GM12878 (cell line): Measurements from ENCODE around the gene CETP. TPM values are rescaled to one million over a fixed set of nuclear protein-coding genes. Genes with fewer than 3 reads are reported as not detected.
A peak's percentile ranks its signal among the peaks of the same experiment; 100 is the strongest.

Experiments
- ATAC-seq: fragments of 200-7000 bp; cut with Tn5 transposase; 3 replicates; pipeline ENCODE4 v1.9.1; 2020; ENCODE audit warnings: mild to moderate bottlenecking, moderate library complexity
- BruUV-seq: library from RNA; stranded (reverse); fragments of 400-500 nt; replicated peaks from 2 replicates; lab custom pipeline; 2021; lab: Mats Ljungman, UMichigan
- CTCF ChIA-PET: fragments of 300-600 bp; sonication (Branson Sonifier 250); formaldehyde crosslinking; extraction: SDS; loops from one replicate; lab custom pipeline; 2021; ENCODE audit warnings: inconsistent platforms; lab: Yijun Ruan, JAX
- POLR2A ChIA-PET: fragments of 350-600 bp; formaldehyde crosslinking; extraction: SDS; loops from one replicate; lab custom pipeline; 2021; ENCODE audit warnings: inconsistent platforms; lab: Charles Lee
- RAD21 ChIA-PET: fragments of 300-600 bp; sonication (Branson Sonifier 250); formaldehyde crosslinking; loops from one replicate; lab custom pipeline; 2023; ENCODE audit warnings: antibody characterized with exemption; ENCODE audit not compliant: unreplicated experiment; lab: Charles Lee
- SMC1A ChIA-PET: fragments of 300-600 bp; sonication (Branson Sonifier 250); formaldehyde crosslinking; loops from one replicate; lab custom pipeline; 2023; ENCODE audit not compliant: unreplicated experiment, uncharacterized antibody; lab: Charles Lee
- DNase-seq: peaks from one replicate; pipeline ENCODE4 v3.0.0-alpha.2; 2011; ENCODE audit warnings: low read depth, low spot score
- FAIRE-seq: peaks from 3 replicates; lab custom pipeline; 2011; peaks lifted over from hg19 to GRCh38; lab: Jason Lieb, UNC
- H2AFZ ChIP-seq: 2 replicates; pipeline ENCODE4 v1.6.0; 2011; ENCODE audit warnings: low read depth, low read length, control low read depth; ENCODE audit not compliant: control insufficient read depth
- H3K27ac ChIP-seq: 2 replicates; pipeline ENCODE4 v1.5.1; 2011; ENCODE audit warnings: control low read depth; ENCODE audit not compliant: control insufficient read depth, insufficient read depth
- H3K27me3 ChIP-seq, 2 experiments: replicated peaks in 1 of 2; 2 replicates each; pipeline versions ENCODE4 v1.6.0 to v1.6.1; 2011; ENCODE audit warnings: low read length in 1 of 2; ENCODE audit not compliant: control insufficient read depth in 2 of 2, insufficient read depth in 2 of 2
- H3K36me3 ChIP-seq, 2 experiments: 2 replicates each; pipeline ENCODE4 v1.5.1; 2011; ENCODE audit warnings: low read length in 1 of 2; ENCODE audit not compliant: control insufficient read depth in 2 of 2, insufficient read depth in 2 of 2
- H3K4me1 ChIP-seq: 2 replicates; pipeline ENCODE4 v1.6.1; 2011; ENCODE audit warnings: mild to moderate bottlenecking, low read length, moderate library complexity, mixed read lengths; ENCODE audit not compliant: control insufficient read depth, insufficient read depth
- H3K4me2 ChIP-seq: 2 replicates; pipeline ENCODE4 v1.6.0; 2011; ENCODE audit warnings: control low read depth; ENCODE audit not compliant: control insufficient read depth, insufficient read depth
- H3K4me3 ChIP-seq: fragments of 200-600 bp; sonication (generic); 2 replicates; pipeline ENCODE4 v1.5.1; 2016
- H3K79me2 ChIP-seq: 2 replicates; pipeline ENCODE4 v1.6.0; 2011; ENCODE audit warnings: low read length; ENCODE audit not compliant: control insufficient read depth, insufficient read depth
- H3K9ac ChIP-seq: 2 replicates; pipeline ENCODE4 v1.8.0; 2011; ENCODE audit warnings: low read length, control low read depth, mixed read lengths; ENCODE audit not compliant: control insufficient read depth, insufficient read depth
- H3K9me3 ChIP-seq: replicated peaks from 3 replicates; pipeline ENCODE4 v1.5.1; 2011; ENCODE audit warnings: mild to moderate bottlenecking, low read length; ENCODE audit not compliant: control insufficient read depth, insufficient read depth
- H4K20me1 ChIP-seq: 2 replicates; pipeline ENCODE4 v1.6.0; 2011; ENCODE audit not compliant: control insufficient read depth, insufficient read depth
- CEBPB ChIP-seq, 2 experiments: fragments of 150-350 bp in 1 of 2; IDR thresholded peaks; 2 replicates each; pipeline ENCODE4 v1.6.1; 2012 to 2014; ENCODE audit warnings: low read depth in 2 of 2, low read length in 2 of 2, borderline replicate concordance in 1 of 2, inconsistent platforms in 1 of 2
- DPF2 ChIP-seq: fragments of 450-650 bp; IDR thresholded peaks from 2 replicates; pipeline ENCODE4 v1.6.1; 2017; ENCODE audit warnings: mild to moderate bottlenecking
- IKZF1 ChIP-seq: fragments of 450-650 bp; conservative IDR thresholded peaks from 2 replicates; pipeline ENCODE4 v1.6.1; 2017; ENCODE audit warnings: antibody characterized with exemption, mild to moderate bottlenecking
- IKZF2 ChIP-seq, 2 experiments: fragments of 450-650 bp; IDR thresholded peaks; 2 replicates each; pipeline ENCODE4 v1.6.1; 2017; ENCODE audit warnings: mild to moderate bottlenecking in 2 of 2, moderate library complexity in 2 of 2
- JUNB ChIP-seq: IDR thresholded peaks from 2 replicates; pipeline ENCODE4 v1.6.1; 2016; ENCODE audit warnings: antibody characterized with exemption, mild to moderate bottlenecking
- NKRF ChIP-seq: fragments of 450-650 bp; conservative IDR thresholded peaks from 2 replicates; pipeline ENCODE4 v1.6.1; 2017; ENCODE audit warnings: mild to moderate bottlenecking, moderate library complexity
- SIX5 ChIP-seq: IDR thresholded peaks from 2 replicates; pipeline ENCODE4 v1.6.1; 2011; ENCODE audit warnings: mild to moderate bottlenecking, low read depth, low read length, moderate library complexity; ENCODE audit not compliant: severe bottlenecking
- SREBF1 ChIP-seq: IDR thresholded peaks from 2 replicates; pipeline ENCODE4 v1.6.1; 2012; ENCODE audit warnings: mild to moderate bottlenecking, low read length
- SREBF2 ChIP-seq: IDR thresholded peaks from 2 replicates; pipeline ENCODE4 v1.6.1; 2012; ENCODE audit warnings: mild to moderate bottlenecking, low read length
- TARDBP ChIP-seq: IDR thresholded peaks from 2 replicates; pipeline ENCODE4 v1.6.1; 2016; ENCODE audit warnings: borderline replicate concordance
- ZBED1 ChIP-seq: IDR thresholded peaks from 2 replicates; pipeline ENCODE4 v1.6.1; 2016; ENCODE audit warnings: borderline replicate concordance
- ZBTB11 ChIP-seq: fragments of 450-650 bp; formaldehyde crosslinking; IDR thresholded peaks from 2 replicates; pipeline ENCODE4 v1.5.0; 2022; ENCODE audit warnings: mild to moderate bottlenecking, missing genetic modification characterization
- WGBS: methylation state at CpG from one replicate; pipeline ENCODE4 v1.1.6; 2016; ENCODE audit warnings: low lambda C conversion rate; ENCODE audit not compliant: insufficient replicate concordance, insufficient coverage; ENCODE audit errors: missing lambda C conversion rate; 5-methylcytosine and 5-hydroxymethylcytosine counted together
- in situ Hi-C: fragments of 300-500 bp; cut with MboI; formaldehyde crosslinking; loops from 9 replicates; pipeline ENCODE4 v1.14.3; 2018; ENCODE audit warnings: mixed read lengths
- intact Hi-C: fragments of 100-400 bp; cut with micrococcal nuclease; formaldehyde crosslinking; loops from one replicate; pipeline ENCODE4 v1.14.2; 2022; ENCODE audit not compliant: unreplicated experiment
- polyA plus RNA-seq, 11 experiments: library from polyadenylated mRNA; depleted of rRNA in 4 of 11; unstranded in 6 of 11; stranded (reverse) in 5 of 11; fragments of >200 nt; fragmentation: Nextera tagmentation in 4 of 11; fragmentation: Illumina TruSeq in 1 of 11; extraction: Ambion mirVana in 4 of 11; extraction: Trizol in 1 of 11; gene quantifications; 1 replicate in 1 of 11; 2 replicates in 10 of 11; pipeline versions ENCODE4 v1.2.1 to v1.2.3, GENCODE V29; 2011 to 2016; ENCODE audit warnings: inconsistent platforms in 2 of 11, missing spikeins in 2 of 11, low read depth in 1 of 11
- total RNA-seq, 4 experiments: library from RNA; depleted of rRNA in 3 of 4; stranded (reverse); fragments of >200 nt in 3 of 4; fragmentation: Illumina TruSeq in 1 of 4; extraction: Trizol in 1 of 4; gene quantifications; 2 replicates each; pipeline versions ENCODE4 v1.2.1 to v1.2.3, GENCODE V29; 2013 to 2021
- TF ChIP-seq, protein P1 (sequence below): fragments of 450-650 bp; IDR thresholded peaks from 2 replicates; pipeline ENCODE4 v1.6.1; 2016; ENCODE audit warnings: mild to moderate bottlenecking

Gene CETP
- total and polyA plus RNA-seq, 10 of the 15 experiments (the other 5 are each of a cell fraction or from before 2014, with no cell fraction given), result 1.2 to 6.4 (median 2.1) TPM

GRCh38 chr16:56983211-56983751 lies 21.5 kb downstream of the CETP start:
- BruUV-seq, result no TSS peak
- 72% methylated on average over 9 of the region's 9 CpGs for WGBS
- H3K4me3 ChIP-seq, result no peak overlapping the region
- CTCF ChIA-PET, result interaction anchor here (0.9 to 19.4 kb wide), 11 partner anchors 8 to 114 kb away, joined by 3 to 420 read pairs (median 6); partner anchors contain the start of genes CETP and HERPUD1
- no peaks in the 10 kb centered on the region for H3K27me3 ChIP-seq
- in situ Hi-C loops, result no loop called here
- H3K4me1 ChIP-seq, result peaks cover 51% of the 10 kb centered on the region
- 0 out of 2 replicates have a peak overlapping the region, but pooled peaks have one; percentile 7 for H3K9ac ChIP-seq
- RAD21 ChIA-PET, result interaction anchor here (1.3 to 22.4 kb wide), 7 partner anchors 15 to 62 kb away, joined by 3 to 473 read pairs (median 22); partner anchors contain the start of gene CETP
- H3K36me3 ChIP-seq, result no peaks in the 10 kb centered on the region
- DNase-seq (no peak), ATAC-seq (no peak), FAIRE-seq (no peak)
- TF ChIP-seq IKZF2 (IDR thresholded peaks at IDR 0.05) (peak; percentile 31 to 47; a peak in 2 of 4 replicates), CEBPB (IDR thresholded peaks at IDR 0.05; ENCODE audit: borderline replicate concordance in 1 of 2, low read depth in 2 of 2, low read length in 2 of 2) (no peak), JUNB (no peak), TARDBP (no peak), SREBF1 (no peak), ZBED1 (no peak), SIX5 (no peak), IKZF1 (peak; percentile 60; the same call in 1 of the 2 replicates), SREBF2 (no peak), ZBTB11 (no peak), NKRF (no peak), DPF2 (no peak)
- TF ChIP-seq, protein P1, sequence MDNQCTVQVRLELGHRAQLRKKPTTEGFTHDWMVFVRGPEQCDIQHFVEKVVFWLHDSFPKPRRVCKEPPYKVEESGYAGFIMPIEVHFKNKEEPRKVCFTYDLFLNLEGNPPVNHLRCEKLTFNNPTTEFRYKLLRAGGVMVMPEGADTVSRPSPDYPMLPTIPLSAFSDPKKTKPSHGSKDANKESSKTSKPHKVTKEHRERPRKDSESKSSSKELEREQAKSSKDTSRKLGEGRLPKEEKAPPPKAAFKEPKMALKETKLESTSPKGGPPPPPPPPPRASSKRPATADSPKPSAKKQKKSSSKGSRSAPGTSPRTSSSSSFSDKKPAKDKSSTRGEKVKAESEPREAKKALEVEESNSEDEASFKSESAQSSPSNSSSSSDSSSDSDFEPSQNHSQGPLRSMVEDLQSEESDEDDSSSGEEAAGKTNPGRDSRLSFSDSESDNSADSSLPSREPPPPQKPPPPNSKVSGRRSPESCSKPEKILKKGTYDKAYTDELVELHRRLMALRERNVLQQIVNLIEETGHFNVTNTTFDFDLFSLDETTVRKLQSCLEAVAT, result peak; percentile 98
- POLR2A ChIA-PET, result interaction anchor here (0.5 to 15.9 kb wide), 15 partner anchors 12 to 184 kb away, joined by 3 to 343 read pairs (median 5); partner anchors contain the start of gene HERPUD1
- intact Hi-C loops, result no loop called here
- H2AFZ ChIP-seq, result no peak overlapping the region
- H3K79me2 ChIP-seq, result peaks cover 15% of the 10 kb centered on the region
- no peaks in the 10 kb centered on the region for H4K20me1 ChIP-seq
- SMC1A ChIA-PET, result interaction anchor here (1.0 to 31.6 kb wide), 6 partner anchors 10 to 62 kb away, joined by 3 to 604 read pairs (median 86); partner anchors contain the start of gene CETP
- peak overlapping the region; percentile 14; the same call in 1 of the 2 replicates for H3K4me2 ChIP-seq
- peak overlapping the region; percentile 6; the same call in 1 of the 2 replicates for H3K27ac ChIP-seq
- H3K9me3 ChIP-seq, result no peaks in the 10 kb centered on the region
